NT2/D1 (cell line): Measurements from ENCODE around the gene GFM1.

Source experiments
- SUZ12 ChIP-seq: IDR thresholded peaks from 2 replicates; pipeline ENCODE4 v1.6.1; 2011; ENCODE audit not compliant: insufficient read length, insufficient read depth; ENCODE audit errors: extremely low read depth
- YY1 ChIP-seq: IDR thresholded peaks from 2 replicates; pipeline ENCODE4 v1.6.1; 2011; ENCODE audit not compliant: insufficient read length, insufficient read depth

DNA sequence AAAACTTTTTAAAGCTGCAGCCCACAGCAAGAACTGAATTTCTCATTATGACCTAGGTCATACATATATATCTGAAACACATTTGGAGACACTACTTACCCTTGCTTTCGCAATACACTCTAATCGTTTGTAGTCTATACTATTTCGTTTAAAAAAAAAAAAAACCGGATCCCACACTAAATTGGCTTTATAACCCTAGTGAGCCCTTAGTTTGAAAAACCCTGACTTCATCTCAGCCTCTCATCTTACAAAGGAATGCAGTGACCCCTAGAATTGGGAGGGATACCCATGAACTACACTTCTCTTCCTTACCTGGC, 83.7 kb downstream of the GFM1 start:
- TF ChIP-seq YY1: no peak
- TF ChIP-seq SUZ12: no peak
